GM21717 (cell line): ENCODE results near the gene HIGD2A.

ENCODE experiments used
- ATAC-seq: cut with Tn5 transposase; IDR thresholded peaks from one replicate; pipeline ENCODE4 v1.9.1; 2021; ENCODE audit warnings: mild to moderate bottlenecking, moderate library complexity; ENCODE audit not compliant: unreplicated experiment

The HIGD2A gene, protein sequence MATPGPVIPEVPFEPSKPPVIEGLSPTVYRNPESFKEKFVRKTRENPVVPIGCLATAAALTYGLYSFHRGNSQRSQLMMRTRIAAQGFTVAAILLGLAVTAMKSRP

GRCh38 chr5:176388444-176389134 lies at the start of gene HIGD2A, which contains the start of gene NOP16:
Gene HIGD2A, plus strand, starts transcription at chr5:176388751. Its CDS starts 69 bp downstream, at chr5:176388820.
Gene NOP16, minus strand, starts transcription at chr5:176388598. Its CDS starts 59 bp downstream, at chr5:176388539.
- peak; percentile 86 for ATAC-seq

- no peak for ATAC-seq
Measured at GRCh38 chr5:176339304-176339703, 49.2 kb upstream of the HIGD2A start.

GRCh38 chr5:176341325-176342157 lies 47.0 kb upstream of the HIGD2A start:
- ATAC-seq: no peak

DNA sequence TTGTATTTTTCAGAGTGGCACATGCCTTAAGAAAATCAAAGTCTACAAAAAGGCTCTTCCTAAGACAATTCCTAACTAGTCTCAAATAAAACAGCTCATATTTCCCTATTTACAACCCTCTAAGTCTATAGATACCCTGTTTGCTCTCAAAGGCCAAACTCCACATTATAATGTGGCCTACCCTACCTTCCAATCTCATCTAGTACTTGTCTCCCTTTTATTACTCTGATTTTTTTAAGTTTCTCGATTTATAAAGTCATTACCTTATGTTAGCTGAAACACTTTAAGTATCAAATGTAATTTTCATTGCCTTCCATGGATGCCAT lies 46.4 kb upstream of the HIGD2A start:
- no peak for ATAC-seq

DNA sequence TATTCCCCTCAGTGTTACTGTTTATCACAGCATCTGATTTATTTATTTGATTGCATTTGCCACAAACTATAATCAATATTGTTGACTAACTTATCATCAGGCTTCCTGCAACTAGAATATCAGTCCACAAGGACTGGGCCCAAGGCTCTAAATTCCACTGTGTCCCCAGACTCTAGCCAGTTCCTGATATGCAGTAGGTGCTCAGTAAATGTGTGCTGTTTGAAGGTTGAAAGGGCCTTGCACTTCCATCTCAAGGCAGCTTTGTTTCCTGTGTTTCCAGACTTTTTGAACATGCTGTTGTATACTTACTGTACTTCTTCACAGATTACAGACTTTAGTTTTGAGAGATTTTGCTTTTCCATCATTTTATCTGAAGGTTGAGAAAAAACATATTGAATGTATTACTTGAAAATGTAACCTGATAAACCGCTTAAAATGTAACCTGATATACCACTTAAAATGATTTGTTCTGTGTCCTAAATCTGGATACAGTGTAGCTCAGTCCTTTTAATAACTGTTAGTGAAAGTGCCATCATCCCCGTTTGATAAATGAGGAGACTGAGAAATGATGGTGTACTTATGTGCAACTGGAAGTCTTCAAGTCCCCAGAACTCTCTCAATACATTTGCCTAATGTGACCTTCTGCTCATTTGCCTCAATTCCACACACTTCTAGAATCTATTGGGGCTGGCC lies 45.6 kb upstream of the HIGD2A start:
- ATAC-seq: no peak

- ATAC-seq: no peak
Measured at GRCh38 chr5:176350416-176350815, 38.1 kb upstream of the HIGD2A start.

GRCh38 chr5:176352116-176352878 lies 36.3 kb upstream of the HIGD2A start:
- peak; percentile 58 for ATAC-seq

- no peak for ATAC-seq
Measured at GRCh38 chr5:176353533-176353932, 35.0 kb upstream of the HIGD2A start.

DNA sequence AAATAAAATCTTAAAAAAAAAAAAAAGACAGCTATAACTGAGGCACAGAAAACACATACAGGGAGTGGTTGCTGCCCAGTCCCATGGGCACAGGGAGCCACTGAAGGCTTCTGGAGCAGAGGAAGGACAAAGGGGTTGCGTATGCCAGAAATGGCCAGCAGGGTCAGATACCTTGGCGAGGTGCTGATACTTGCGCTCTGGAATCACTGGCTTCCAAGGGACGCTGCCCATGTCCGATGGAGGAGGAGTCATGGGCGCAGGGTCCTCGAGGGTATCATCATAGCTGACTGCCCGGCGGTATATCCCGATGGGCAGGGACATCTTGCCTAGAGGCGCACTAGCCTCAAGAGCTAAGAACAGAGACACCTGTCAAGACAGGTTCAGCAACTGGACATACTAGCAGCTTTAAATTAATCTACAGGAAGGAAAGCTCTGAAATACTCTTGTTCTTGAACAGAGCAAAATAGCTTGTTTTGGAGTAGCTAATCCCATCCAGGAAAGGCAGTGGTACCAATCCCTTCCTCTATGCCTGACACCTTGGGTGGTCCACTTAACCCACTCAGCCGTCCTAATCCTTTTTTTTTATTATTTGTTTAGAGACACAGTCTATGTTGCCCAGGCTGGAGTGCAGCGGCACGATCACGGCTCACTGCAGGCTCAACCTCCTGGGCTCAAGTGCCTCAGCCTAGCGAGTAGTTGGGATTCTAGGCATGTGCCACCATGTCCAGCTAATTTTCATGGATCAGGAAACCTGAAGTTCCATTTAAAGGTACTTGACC lies 33.0 kb upstream of the HIGD2A start:
- no peak for ATAC-seq

- no peak for ATAC-seq
Measured at GRCh38 chr5:176356179-176356566, 32.4 kb upstream of the HIGD2A start.

- no peak for ATAC-seq
Measured at GRCh38 chr5:176359658-176360057, 28.9 kb upstream of the HIGD2A start.

DNA sequence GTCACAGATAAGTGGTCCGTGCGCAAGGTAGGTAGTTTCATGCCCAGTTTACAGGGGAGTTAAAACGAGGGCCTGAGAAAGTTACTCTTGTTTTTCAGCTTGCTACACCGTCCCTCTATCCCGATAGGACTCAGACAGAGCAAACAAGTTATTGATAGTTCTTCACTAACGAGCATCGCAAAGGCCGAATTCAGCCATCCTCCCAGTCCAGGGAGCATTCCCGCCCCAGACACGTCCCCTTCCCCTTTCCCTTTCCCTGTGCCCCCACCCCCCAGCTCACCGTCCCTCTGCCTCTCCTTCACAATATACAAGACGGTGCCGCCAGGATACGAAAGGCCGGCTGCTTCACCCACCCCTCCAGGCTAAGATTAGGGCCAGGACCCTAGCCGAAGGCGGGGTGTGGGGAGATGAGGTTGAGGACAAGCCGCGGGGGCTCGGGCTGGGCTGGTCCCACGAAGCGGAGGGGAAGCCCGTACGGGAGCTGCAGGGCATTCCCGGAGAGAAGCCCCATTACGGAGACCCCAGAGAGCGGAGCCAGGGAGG lies 27.6 kb upstream of the HIGD2A start:
- no peak for ATAC-seq

- ATAC-seq: peak; percentile 90
Measured at GRCh38 chr5:176361437-176362232, 26.9 kb upstream of the HIGD2A start, which contains the start of gene KIAA1191. Gene KIAA1191, minus strand, starts transcription at chr5:176361764. Its CDS starts 2,256 bp downstream, at chr5:176359508.

DNA sequence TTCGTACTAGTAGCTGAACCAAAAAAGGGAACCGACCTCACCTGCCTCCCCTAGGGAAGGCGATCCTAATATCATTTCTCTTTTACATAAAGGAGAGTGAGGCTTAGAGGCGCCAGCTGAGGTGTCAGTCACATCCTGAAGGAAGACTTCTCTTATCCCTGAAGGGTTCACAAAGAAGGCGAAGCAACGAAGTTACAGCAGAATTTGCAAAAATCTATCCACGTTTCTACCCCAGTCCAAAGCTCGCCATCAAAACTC lies 26.4 kb upstream of the HIGD2A start:
- ATAC-seq: no peak

- no peak for ATAC-seq
Measured at GRCh38 chr5:176364765-176365350, 23.7 kb upstream of the HIGD2A start.

GRCh38 chr5:176365351-176366231 lies 23.0 kb upstream of the HIGD2A start, which contains the start of gene ARL10:
Gene ARL10, plus strand, starts transcription at chr5:176365487. Its CDS starts 77 bp downstream, at chr5:176365564.
- ATAC-seq: peak; percentile 28

DNA sequence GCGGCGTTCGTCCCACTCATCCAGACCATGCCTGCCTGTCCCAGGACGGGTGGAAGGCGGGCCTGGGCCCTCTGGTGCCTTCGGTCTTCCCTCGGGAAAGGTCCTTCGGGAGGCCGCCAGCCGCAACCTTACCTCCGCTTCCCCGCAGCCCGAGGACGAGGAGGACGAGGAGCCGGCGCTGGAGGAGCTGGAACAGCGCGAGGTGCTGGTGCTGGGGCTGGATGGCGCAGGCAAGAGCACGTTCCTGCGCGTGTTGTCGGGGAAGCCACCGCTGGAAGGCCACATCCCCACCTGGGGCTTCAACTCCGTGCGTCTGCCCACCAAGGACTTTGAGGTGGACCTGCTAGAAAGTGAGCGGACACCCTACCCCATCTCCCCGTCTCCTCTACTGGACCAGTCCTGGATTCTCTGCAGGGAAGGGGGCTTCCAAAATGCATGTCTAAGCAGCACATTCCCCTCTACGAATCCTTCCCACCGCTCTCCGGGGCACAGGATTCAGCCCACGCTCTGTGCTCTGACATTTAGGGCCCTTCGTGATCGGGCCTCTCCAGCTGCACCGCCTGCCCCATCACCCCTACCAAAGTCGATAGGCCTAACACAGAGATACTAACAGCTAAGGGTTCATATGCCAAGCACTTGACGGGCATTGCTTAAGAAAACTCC lies 22.2 kb upstream of the HIGD2A start:
- ATAC-seq: no peak
